ENCODE results near the gene CEP97. TPM values are rescaled to one million over a fixed set of nuclear protein-coding genes. Genes with fewer than 3 reads are reported as not detected.
"Not testable (repeated sequence)": the region's sequence is repeated elsewhere in the genome, so short reads cannot be mapped to it uniquely, and the experiment has no call there.

CEP97 gene
- total RNA-seq, 6 experiments from 2014 or later: 10.6 to 17.4 (median 14.0) TPM

DNA sequence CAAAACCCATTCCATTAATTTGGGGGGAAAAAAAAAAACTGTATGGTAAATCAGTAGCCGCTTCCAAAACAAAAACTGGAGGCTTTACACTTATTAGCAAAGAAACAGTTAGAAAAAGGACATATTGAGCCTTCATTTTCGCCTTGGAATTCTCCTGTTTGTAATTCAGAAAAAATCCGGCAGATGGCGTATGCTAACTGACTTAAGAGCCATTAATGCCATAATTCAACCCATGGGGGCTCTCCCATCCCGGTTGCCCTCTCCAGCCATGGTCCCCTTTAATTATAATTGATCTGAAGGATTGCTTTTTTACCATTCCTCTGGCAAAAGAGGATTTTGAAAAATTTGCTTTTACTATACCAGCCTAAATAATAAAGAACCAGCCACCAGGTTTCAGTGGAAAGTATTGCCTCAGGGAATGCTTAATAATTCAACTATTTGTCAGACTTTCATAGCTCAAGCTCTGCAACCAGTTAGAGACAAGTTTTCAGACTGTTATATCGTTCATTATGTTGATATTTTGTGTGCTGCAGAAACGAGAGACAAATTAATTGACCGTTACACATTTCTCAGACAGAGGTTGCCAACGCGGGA, 28.5 kb upstream of the CEP97 start:
- H3K4me1 Mint-ChIP-seq (ENCODE audit: low read depth): peaks cover 13% of the 10 kb centered on the region; the same call in 1 of the 2 replicates
- TF ChIP-seq, protein P1, sequence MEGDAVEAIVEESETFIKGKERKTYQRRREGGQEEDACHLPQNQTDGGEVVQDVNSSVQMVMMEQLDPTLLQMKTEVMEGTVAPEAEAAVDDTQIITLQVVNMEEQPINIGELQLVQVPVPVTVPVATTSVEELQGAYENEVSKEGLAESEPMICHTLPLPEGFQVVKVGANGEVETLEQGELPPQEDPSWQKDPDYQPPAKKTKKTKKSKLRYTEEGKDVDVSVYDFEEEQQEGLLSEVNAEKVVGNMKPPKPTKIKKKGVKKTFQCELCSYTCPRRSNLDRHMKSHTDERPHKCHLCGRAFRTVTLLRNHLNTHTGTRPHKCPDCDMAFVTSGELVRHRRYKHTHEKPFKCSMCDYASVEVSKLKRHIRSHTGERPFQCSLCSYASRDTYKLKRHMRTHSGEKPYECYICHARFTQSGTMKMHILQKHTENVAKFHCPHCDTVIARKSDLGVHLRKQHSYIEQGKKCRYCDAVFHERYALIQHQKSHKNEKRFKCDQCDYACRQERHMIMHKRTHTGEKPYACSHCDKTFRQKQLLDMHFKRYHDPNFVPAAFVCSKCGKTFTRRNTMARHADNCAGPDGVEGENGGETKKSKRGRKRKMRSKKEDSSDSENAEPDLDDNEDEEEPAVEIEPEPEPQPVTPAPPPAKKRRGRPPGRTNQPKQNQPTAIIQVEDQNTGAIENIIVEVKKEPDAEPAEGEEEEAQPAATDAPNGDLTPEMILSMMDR (IDR thresholded peaks at IDR 0.05): peak; percentile 87
- H3K36me3 Mint-ChIP-seq (ENCODE audit: low read depth): no peaks in the 10 kb centered on the region
- no peaks in the 10 kb centered on the region for H3K9me3 Mint-ChIP-seq
- H3K27me3 Mint-ChIP-seq (ENCODE audit: insufficient read depth): peaks cover 1% of the 10 kb centered on the region; the same call in 1 of the 2 replicates
- DNase-seq: peak; percentile 57
- no peak overlapping the region for H3K27ac Mint-ChIP-seq
- no peak overlapping the region for H3K4me3 Mint-ChIP-seq

GRCh38 chr3:101701696-101702634, 22.4 kb upstream of the CEP97 start:
- H3K36me3 Mint-ChIP-seq (ENCODE audit: low read depth): no peaks in the 10 kb centered on the region
- TF ChIP-seq, protein P1 (IDR thresholded peaks at IDR 0.05): no peak
- peaks cover 5% of the 10 kb centered on the region; the same call in 1 of the 2 replicates for H3K27me3 Mint-ChIP-seq (ENCODE audit: insufficient read depth)
- H3K27ac Mint-ChIP-seq: no peak overlapping the region
- no peak for DNase-seq
- H3K9me3 Mint-ChIP-seq: no peaks in the 10 kb centered on the region
- peaks cover 12% of the 10 kb centered on the region for H3K4me1 Mint-ChIP-seq (ENCODE audit: low read depth)
- H3K4me3 Mint-ChIP-seq: no peak overlapping the region

- H3K4me1 Mint-ChIP-seq (ENCODE audit: low read depth): peaks cover 12% of the 10 kb centered on the region
- DNase-seq: no peak
- no peak overlapping the region for H3K4me3 Mint-ChIP-seq
- no peak overlapping the region for H3K27ac Mint-ChIP-seq
- H3K36me3 Mint-ChIP-seq (ENCODE audit: low read depth): no peaks in the 10 kb centered on the region
- H3K9me3 Mint-ChIP-seq: no peaks in the 10 kb centered on the region
- TF ChIP-seq, protein P1 (IDR thresholded peaks at IDR 0.05): no peak
- H3K27me3 Mint-ChIP-seq (ENCODE audit: insufficient read depth): peaks cover 5% of the 10 kb centered on the region; the same call in 1 of the 2 replicates
Measured at GRCh38 chr3:101702726-101703125, 21.7 kb upstream of the CEP97 start.

DNA sequence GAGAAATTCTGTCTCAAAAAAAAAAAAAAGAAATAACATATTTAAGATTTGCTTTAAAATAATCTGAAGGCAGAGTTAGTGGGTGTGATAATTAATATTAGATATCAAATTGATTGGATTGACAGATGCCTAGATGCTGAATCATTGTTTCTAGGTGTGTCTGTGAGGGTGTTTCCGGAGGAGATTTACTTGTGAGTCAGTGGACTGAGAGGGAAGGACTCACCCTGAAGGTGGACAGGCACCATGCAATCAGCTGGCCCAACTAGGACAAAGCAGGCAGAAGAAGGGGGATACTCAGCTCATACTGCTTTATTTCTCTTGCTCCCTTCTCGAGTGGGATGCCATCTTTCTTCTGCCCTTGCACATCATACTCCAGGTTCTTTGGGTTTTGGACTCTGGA, 21.2 kb upstream of the CEP97 start:
- Mint-ChIP-seq H3K9me3 (no peaks in the 10 kb centered on the region), H3K27me3 (ENCODE audit: insufficient read depth) (peaks cover 4% of the 10 kb centered on the region; the same call in 1 of the 2 replicates), H3K36me3 (ENCODE audit: low read depth) (no peaks in the 10 kb centered on the region), H3K4me1 (ENCODE audit: low read depth) (peaks cover 12% of the 10 kb centered on the region), H3K4me3 (no peak overlapping the region), H3K27ac (no peak overlapping the region)
- TF ChIP-seq, protein P1 (IDR thresholded peaks at IDR 0.05): no peak
- no peak for DNase-seq

- H3K4me1 Mint-ChIP-seq (ENCODE audit: low read depth): peaks cover 18% of the 10 kb centered on the region
- peaks cover 11% of the 10 kb centered on the region; the same call in 1 of the 2 replicates for H3K27me3 Mint-ChIP-seq (ENCODE audit: insufficient read depth)
- DNase-seq; H3K36me3 Mint-ChIP-seq (ENCODE audit: low read depth); H3K9me3 Mint-ChIP-seq; H3K4me3 Mint-ChIP-seq; H3K27ac Mint-ChIP-seq: not testable (repeated sequence)
Measured at GRCh38 chr3:101704639-101705038, 19.8 kb upstream of the CEP97 start.

GRCh38 chr3:101709126-101709525, 15.3 kb upstream of the CEP97 start:
- Mint-ChIP-seq H3K9me3 (no peaks in the 10 kb centered on the region), H3K27ac (no peak overlapping the region), H3K36me3 (ENCODE audit: low read depth) (no peaks in the 10 kb centered on the region), H3K27me3 (ENCODE audit: insufficient read depth) (peaks cover 10% of the 10 kb centered on the region), H3K4me3 (no peak overlapping the region), H3K4me1 (ENCODE audit: low read depth) (peaks cover 6% of the 10 kb centered on the region; the same call in 1 of the 2 replicates)
- no peak for DNase-seq
- TF ChIP-seq, protein P1 (IDR thresholded peaks at IDR 0.05): no peak

Data from HFFc6 (cell line).